GM19463 (cell line): Measurements from ENCODE around the gene KCNQ2.

Source experiments
- ATAC-seq: cut with Tn5 transposase; IDR thresholded peaks from one replicate; pipeline ENCODE4 v1.9.1; 2021; ENCODE audit warnings: mild to moderate bottlenecking, moderate library complexity; ENCODE audit not compliant: unreplicated experiment

KCNQ2 gene

DNA sequence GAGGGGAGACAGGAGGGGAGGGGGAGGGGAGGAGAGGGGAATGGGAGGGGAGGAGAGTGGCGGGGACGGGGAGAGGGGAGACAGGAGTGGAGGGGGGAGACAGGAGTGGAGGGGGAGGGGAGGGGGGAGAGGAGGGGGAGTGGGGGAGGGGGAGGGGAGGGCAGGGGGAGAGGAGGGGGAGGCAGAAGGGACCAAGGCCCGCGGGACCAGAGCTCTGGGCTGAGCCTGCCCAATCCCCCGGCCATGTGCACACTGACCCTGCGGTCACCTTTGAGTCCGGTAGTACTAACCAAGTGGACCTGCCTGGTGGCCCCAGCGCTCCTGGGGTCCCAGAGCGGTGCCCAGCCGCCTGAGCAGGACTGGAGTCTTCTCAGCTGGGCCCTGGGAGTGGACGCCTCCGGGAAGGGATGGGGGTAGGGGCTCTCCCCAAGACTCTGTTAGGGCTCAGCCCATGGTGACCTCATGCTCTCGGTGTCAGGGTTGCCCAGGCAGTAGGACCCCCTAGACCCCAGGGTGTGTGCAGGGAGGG, 471 bp upstream of the KCNQ2 start:
- no peak for ATAC-seq

DNA sequence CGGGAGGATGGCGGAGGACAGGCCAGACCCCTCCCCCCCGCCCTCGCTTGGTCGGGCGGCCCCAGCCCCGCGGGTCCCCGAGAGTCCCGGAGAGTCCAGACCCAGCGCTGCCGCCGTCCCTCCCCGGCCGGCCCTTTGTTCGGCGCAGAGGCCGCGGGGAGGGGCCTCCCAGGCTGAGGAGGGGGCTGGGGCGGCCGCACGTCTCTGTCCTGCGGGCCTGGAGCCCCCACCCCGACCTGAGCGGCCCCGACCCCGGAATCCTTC, 806 bp downstream of the KCNQ2 start:
- ATAC-seq: no peak

DNA sequence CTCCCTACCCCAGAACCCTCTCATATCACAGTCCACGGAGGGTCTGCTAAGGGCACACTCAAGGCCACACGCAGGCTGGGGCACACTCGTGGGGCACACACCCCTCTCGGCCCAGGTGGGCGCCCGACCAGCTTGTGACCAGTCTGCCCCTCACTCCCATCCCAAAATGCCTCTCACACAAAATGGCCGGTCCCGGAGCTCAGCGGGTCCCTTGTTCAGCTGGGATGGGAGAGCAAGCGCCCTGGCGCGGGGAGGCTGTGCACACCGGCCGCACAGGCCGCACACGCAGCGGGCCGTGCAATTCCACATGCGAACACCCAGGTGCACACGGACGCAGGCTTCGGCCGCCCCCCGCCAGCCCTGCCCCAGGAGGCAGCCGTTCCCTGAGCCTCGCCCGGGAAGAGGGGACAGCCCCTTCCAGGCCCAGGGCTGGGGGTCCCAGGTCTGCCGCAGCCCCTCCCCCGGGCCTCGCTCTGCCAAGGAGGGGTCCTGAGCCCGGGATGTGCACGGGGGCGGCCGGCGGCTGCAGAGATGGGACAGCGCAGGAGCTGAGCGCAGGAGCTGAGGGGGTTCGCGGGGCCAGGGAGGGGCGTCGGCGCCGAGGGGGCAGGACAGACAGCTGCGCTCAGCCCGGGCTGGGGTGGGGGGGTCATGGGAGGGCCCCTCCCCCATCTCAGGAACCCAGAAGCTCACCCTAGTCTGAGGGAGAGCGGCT, 1.3 kb downstream of the KCNQ2 start:
- no peak for ATAC-seq

DNA sequence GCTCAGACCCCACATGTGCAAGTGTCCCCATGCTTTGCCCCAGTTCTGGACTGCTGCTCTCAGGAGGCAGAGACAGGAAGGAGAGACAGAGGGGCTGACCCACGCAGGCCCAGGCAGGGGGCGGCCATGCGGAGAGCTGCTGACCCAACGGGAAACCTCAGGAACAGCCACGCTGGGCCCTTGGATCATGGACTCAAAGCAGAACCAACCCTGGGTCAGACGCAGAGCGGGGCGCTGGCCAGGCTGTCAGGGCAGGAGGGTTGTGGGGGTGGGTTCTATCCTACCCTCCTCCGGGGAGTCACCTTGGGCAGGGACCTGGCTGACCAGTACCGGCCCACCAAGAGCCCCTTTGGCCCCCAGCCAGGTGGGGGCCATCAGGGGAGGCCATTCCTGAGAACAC, 2.0 kb downstream of the KCNQ2 start:
- no peak for ATAC-seq

DNA sequence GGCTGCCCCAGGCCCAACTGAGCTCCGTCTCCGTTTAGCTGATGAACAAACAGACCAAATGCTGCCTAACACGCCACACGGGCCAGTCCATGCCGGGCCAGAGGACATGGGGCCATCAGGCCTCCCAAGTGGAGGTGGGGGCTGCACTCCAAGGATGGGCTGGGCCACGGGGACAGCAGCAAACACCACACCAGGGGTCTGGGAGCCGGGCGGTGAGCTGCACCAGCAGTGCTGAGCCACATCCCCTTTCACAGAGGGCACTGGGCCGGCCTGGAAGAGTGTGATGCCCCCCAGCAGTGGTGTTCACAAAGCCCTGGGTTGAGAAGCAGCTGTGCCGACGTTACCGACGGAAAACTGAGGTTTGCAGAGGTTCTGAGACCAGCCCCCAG, 2.7 kb downstream of the KCNQ2 start:
- ATAC-seq: no peak

DNA sequence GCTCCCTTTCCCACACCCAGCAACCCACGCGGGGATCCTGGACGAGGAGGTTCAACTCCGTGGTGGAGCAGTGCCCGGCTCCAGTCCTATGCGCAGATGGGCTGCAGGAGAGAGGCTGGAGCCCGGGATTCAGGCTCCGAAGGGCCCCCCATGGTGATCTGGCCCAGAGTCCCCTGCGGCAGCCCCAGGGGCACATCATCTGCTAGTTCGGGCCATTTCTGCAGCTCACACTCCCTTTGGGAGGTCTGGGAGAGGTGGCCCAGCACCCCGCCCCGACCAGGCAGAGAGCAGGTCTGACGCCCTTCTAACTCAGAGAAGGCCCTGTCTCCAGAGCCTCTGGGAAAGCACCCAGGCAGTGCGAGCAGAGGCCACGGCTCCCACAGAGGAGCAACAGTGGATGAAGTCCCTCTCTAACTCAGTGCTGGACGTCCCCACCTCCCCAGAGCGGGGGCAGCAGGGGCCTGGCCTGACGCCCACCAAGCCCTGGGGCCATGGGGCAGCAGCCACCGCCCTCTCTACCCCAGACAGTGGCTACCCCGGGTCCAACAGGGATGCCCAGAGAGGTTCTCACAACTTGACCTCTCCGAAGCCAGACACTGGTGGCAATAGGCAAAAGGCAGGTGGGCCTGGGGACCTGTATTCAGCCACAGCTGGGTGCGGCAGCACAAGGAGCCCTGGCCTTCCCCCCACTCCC, 3.3 kb downstream of the KCNQ2 start:
- no peak for ATAC-seq

DNA sequence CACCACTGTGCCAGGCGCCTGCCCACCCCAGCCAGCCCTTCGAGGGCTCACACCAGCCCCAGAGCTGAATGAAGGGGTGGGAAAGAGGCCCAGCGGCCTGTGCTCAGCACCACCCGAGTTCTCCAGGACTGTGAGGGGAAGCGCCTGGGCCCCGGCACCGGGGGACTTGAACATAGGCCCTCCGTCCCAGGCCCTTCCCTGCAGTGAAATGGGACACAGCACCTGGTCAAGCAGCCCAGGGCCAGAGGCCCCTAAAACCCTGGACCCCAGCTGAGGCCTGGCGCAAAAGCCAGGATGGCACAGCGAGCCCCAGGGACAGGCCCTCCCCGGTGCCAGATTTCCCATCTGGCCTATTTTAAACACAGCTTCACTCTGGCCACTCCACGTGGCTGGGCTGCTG, 4.0 kb downstream of the KCNQ2 start:
- no peak for ATAC-seq

DNA sequence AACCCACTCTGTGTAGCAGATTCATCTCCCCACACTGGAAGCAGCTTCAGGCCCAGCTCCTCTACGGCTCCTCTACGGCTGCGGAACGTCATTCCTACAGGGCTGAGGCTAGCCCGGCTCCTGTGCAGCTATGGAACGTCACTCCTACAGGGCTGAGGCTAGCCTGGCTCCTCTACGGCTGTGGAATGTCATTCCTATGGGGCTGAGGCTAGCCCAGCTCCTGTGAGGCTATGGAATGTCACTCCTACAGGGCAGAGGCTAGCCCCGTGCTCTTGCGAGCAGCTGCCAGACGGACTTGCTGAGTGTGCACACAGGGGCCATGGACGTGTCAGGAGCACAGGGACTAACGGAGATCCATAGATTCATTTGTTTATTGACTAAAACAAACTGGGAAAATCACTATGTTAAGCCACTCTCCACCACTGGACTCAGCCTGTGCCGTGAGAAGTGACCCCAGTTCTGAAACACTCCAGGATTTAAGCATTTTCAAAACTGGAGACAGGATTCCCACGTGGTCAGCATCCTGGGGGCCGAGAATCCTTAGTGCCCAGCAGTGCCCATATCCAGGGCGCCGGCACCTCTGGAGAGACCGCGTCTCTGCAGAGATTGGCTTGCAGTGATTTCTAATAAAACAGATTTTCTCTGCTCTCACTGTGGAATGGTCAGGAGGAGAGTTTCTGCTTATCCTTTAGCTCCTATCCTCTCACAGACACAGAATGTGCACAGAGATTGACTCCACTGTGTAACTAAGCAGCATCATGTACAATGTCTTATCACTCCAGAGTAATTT, 5.0 kb downstream of the KCNQ2 start:
- ATAC-seq: no peak

DNA sequence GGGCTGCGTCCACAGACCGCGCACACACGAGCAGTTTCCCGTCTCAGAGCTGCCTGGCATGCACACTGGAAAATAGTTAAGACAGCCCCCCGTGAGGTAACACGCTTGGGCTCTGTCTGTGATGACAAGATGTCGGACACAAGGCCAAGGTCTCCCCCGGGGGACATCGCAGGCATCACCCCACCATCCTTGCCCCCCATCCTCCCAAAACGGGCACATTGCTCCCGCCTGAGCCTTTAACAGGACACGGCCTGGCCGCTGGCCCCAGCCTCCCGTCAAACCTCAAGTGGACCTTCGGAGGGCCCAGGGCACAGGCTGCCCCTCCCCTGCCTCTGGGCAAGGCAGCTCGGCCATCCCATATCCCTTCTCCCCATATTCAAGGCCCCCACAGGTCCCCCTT, 5.6 kb downstream of the KCNQ2 start:
- ATAC-seq: no peak

DNA sequence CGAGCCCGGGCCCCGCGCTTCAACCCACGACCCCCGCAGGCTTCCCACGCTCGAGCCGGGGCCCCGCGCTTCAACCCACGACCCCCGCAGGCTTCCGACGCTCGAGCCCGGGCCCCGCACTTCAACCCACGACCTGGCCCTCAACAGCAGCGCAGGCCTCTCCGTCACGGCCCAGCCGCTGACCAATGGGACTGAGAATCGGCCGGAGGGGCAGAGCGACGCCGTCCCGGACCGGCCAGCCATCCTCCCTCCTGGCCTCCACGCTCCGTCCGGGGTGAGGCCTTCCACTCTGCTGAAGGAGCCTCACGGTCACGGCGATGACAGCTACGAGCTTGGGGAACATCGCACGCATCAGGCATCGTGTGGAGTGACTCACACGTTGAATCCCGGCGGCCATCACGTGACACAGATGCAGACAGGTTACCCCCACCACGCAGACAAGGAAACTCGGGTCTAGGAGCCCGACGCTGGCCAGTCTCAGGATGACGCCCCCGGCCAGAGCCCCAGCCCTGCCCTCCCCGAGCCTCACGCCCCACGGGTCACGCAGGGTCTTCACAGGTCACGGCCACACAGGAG, 6.1 kb downstream of the KCNQ2 start:
- ATAC-seq: no peak

DNA sequence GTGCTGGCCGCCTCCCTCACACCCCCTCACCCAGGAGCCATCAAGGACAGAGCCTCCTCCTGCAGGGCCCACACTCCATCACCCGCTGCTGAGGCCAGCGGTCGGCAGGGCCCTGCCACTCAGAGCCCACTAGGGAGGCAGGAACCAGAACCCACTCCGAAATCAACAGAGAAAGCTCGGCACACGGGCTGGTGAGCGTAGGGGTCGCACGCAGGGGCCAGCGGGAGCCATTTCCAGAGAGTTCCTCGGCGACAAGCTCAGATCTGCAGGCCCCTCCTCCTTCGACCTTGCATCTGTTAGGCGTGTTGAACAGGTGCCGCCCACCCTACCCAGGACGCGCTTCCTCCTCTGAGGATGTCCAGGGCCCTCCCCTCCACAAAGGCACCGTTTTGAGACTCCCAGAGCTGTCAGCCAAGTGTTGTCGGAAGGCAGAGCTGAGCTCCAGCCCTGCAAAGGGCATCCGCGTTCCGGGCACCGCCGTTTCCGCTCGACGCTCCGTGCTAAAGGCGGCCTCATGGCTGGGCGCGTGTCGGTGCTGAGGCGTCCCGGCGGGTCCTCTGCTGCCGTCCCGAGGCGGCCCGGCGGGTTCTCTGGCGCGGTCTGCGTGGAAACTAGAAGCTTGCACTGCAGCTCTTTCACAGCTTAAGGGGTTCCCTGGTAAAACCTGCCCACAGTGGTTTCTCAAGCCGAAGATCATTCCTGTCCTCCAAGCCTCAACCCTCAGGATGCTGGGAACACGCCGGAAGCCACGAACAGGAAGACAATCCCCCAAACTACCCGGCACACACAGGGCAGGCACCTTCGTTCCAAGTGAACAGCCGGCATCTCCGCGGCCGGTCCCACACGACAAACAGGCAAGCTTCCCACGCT, 6.8 kb downstream of the KCNQ2 start:
- no peak for ATAC-seq

DNA sequence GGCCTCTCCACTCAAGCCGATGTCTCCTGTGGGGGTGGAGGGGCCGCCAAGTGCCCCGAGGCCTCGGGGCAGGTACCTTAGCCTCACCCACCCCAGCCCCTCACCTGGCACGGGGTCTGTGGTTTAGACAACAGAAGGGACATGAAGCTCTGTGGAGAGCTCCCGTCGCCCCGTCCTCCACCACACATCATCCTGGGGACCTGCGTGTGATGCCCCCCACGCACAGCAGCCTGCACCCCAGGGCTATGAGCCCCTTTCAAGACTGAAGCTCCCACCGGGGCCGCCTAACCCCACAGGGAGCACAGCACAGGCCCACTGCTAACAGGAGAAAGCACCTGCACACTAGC, 8.2 kb downstream of the KCNQ2 start:
- no peak for ATAC-seq

DNA sequence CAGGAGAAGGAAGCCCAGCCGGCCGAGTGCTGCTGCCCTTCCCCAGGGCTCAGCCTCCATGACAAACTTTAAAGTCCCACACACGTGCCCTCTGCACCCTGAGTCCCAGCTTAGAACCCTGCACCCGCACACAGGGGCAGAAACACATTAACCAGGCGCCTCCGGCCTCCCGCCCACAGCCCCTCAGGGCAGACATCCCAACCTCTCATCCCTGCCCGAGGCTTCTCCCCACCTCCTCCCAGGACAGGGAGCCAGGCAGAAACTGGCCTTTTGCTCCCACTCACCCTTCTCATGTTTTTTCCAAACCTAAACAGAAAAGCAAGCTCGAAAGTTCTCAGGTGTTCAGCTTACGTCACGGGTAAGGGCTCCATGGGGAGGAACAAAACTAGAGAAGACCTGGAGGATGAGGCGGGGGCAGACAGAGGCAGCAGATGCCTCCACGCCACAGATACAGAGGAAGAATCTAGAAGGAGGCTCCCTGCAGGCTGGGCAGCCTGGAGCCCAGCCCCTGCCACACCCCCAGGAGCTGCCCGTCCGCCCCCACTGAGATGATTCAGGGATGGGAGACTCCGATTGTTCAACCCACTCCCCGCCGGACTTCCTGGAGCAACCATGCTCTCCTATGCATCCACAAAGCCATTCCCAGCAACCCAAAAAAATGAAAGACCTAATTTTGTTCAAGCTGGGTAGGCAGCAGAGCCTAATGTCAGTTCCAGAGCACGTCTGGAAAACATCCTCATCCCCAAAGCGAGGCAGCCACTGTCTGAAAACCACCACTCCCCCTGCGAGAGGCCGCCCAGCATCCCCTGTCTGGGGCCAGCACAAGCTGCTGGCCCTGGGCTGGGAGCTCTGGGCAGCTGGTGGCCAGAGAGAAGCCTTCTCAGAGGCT, 8.8 kb downstream of the KCNQ2 start:
- no peak for ATAC-seq

DNA sequence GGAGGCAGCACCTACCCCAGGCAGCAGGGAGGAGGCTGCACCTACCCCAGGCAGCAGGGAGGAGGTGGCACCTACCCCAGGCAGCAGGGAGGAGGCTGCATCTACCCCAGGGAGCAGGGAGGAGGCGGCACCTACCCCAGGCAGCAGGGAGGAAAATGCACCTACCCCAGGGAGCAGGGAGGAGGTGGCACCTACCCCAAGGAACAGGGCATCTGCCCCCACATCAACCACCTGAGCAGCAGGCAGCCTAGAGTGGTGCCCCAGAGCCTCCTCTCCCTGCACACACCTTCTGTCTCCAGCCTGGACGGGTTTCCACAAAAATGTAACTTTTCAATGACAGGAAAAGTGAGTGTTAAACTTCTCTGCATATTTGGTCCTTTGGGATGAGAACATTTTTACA, 10.2 kb downstream of the KCNQ2 start:
- no peak for ATAC-seq

DNA sequence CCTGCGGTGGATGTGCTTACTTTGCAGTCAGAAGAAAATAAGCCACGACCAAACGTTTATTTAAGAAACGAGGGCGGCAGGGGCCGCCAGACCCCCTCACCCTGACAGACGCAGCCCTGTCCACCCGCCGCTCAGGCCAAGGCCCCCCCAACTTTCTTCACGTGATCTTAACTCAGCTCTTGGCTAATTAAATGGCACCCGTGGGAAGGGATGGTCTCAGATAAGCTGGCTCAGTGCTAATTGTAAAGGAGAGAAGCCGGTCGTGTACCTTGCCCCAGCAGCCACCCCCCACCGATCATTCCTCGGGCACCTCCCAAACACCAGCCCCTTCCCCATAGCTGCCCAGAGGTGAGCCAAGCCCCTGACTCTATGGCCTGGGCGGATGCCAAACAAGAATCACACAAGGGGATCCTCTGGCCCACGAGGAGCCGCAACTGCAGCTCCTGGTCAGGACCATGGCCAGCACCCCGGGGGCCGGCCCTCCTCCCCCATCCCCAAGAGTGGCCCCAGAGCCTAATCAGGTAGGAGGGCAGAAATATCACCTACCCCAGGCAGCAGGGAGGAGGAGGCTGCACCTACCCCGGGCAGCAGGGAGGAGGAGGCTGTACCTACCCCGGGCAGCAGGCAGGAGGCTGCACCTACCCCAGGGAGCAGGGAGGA, 11.2 kb downstream of the KCNQ2 start:
- ATAC-seq: no peak

DNA sequence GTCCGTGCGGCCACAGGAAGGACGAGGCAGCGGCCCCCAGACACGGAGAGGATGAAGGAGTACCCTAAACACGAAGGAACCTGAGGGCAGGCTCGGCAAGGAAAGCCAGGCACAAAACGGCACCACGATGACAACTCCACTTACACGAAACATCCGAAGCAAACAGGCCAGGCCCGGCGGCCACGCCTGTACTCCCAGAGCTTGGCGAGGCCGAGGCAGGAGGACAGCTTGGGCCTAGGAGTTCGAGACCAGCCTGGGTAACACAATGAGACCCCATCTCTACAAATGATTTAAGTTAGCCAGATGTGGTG, 13.4 kb downstream of the KCNQ2 start:
- no peak for ATAC-seq

DNA sequence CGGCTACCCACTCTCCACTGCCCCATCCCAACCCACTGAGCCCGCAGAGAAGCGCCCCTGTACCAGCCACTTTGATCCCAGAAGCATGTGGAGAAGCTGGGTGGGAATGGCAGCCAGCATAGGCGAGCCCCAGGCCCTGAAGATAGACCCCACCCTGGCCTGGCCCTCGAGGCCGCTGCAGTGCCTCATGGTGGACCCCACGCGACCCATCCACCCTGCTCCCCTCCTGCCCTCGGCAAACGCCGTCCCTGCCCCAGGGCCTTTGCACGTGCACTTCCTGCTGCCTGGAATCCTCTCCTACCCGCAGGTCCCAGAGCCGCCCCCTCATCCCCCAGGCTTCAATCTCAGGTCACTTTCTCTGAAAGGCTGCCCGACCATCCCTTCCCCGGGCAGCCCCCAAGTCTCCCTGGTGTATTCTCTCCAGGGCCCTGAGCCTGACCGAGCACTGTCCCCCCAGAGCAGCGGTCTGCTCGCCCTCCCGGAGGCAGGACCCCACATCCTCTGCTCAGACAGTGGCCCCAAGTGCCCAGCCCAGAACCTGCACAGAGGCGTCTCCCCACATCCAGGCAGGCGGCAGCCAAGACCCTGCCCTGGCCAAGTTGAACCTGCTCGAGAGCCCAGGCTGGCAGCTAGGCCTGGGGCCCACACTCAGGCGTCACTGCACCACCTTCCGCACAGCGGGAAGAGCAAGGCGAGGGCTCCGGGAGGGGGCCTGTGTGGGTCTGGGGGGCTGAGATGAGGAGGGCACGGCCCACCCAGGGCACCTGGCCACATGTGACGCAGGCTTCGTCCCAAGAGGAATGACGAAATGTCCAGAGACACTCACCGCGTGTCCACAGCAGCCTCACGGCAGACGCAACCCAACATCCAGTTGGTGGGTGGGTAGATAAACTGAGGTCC, 14.0 kb downstream of the KCNQ2 start:
- ATAC-seq: no peak

DNA sequence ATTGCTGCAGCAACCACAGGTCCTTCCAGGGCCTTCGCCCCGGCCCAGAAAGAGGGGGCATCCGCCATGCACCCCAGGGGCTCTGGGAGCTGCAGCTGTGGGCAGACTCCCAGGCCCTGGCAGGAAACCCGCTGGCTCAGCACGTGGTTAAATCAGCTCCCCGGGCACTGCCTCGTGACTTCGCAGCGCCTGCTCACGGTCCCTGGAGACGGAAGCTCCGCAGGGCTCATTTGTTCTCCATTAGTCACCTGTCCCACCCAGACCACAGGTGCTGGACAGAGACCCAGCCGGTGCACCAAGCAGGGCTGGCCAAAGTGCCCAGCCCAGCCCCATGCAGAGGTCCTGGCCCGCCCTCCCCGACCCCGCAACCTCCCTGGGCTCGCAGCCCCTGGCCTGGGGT, 14.7 kb downstream of the KCNQ2 start:
- ATAC-seq: no peak
